Tibial nerve (tissue), 4 donors: Measurements from ENCODE around the gene MALRD1. TPM values are rescaled to one million over a fixed set of nuclear protein-coding genes. Genes with fewer than 3 reads are reported as not detected.

Source experiments
- DNase-seq, 2 donors: peaks; one replicate each; pipeline ENCODE4 v3.0.0-alpha.2; 2019; ENCODE audit warnings: low spot score in 2 of 2
- H3K27ac ChIP-seq, 4 donors: fragments of 200-600 bp; sonication (generic) in 3 of 4; one replicate each; pipeline ENCODE4 v1.5.1; 2017 to 2019; ENCODE audit warnings: mild to moderate bottlenecking in 1 of 4
- H3K27me3 ChIP-seq, 2 donors: fragments of 200-600 bp; sonication (generic) in 1 of 2; one replicate each; pipeline versions ENCODE4 v1.5.1 to v1.6.0; 2017 to 2019
- H3K36me3 ChIP-seq, 3 donors: fragments of 200-600 bp; sonication (generic); one replicate each; pipeline ENCODE4 v1.5.1; 2018 to 2019
- H3K4me1 ChIP-seq, 4 donors: fragments of 200-600 bp; sonication (generic) in 3 of 4; one replicate each; pipeline ENCODE4 v1.5.1; 2017 to 2019
- H3K4me3 ChIP-seq, 4 donors: fragments of 200-600 bp; sonication (generic) in 3 of 4; one replicate each; pipeline ENCODE4 v1.5.1; 2017 to 2019; ENCODE audit warnings: mild to moderate bottlenecking in 1 of 4, moderate library complexity in 1 of 4
- H3K9me3 ChIP-seq, 4 donors: fragments of 200-600 bp; sonication (generic) in 3 of 4; one replicate each; pipeline ENCODE4 v1.5.1; 2017 to 2019
- CTCF ChIP-seq, 5 experiments: fragments of 200-600 bp in 3 of 5; fragments of 450-650 bp in 2 of 5; sonication (generic) in 3 of 5; IDR thresholded peaks; one replicate each; pipeline ENCODE4 v1.5.1; 2016 to 2019; ENCODE audit warnings: antibody characterized with exemption in 5 of 5, mild to moderate bottlenecking in 3 of 5, moderate library complexity in 2 of 5
- EP300 ChIP-seq, 2 donors: sonication (generic); formaldehyde crosslinking; IDR thresholded peaks; one replicate each; pipeline ENCODE4 v1.6.1; 2017; ENCODE audit warnings: antibody characterized with exemption in 2 of 2, mild to moderate bottlenecking in 1 of 2
- POLR2A ChIP-seq, 2 donors: fragments of 450-650 bp; IDR thresholded peaks; one replicate each; pipeline ENCODE4 v1.6.1; 2017; ENCODE audit warnings: antibody characterized with exemption in 2 of 2, mild to moderate bottlenecking in 2 of 2, moderate library complexity in 2 of 2
- WGBS, 2 donors: methylation state at CpG; one replicate each; pipeline ENCODE4 v1.1.5; 2018; 5-methylcytosine and 5-hydroxymethylcytosine counted together
- total RNA-seq, 4 donors: library from RNA; depleted of rRNA; stranded (reverse); fragments of >200 nt; gene quantifications; one replicate each; pipeline ENCODE4 v1.1.0, GENCODE V29; 2016

Gene MALRD1
- total RNA-seq, 4 donors from 2014 or later, result 1.3 to 5.4 (median 3.6) TPM; not detected in 1

- no peaks in the 10 kb centered on the region for H3K36me3 ChIP-seq
- TF ChIP-seq POLR2A (IDR thresholded peaks at IDR 0.05), result no peak
- no peak for TF ChIP-seq EP300 (IDR thresholded peaks at IDR 0.05)
- TF ChIP-seq CTCF (IDR thresholded peaks at IDR 0.05), result no peak
- H3K27me3 ChIP-seq, result no peaks in the 10 kb centered on the region
- H3K4me1 ChIP-seq, result no peaks in the 10 kb centered on the region
- no peak overlapping the region for H3K27ac ChIP-seq
- H3K4me3 ChIP-seq, result no peak overlapping the region
- no peak for DNase-seq
- H3K9me3 ChIP-seq, result no peaks in the 10 kb centered on the region
- 25 to 36% methylated on average over 5 of the region's 5 CpGs for WGBS, 2 donors
Measured at GRCh38 chr10:19096501-19097073, 48.0 kb downstream of the MALRD1 start.

- no peak overlapping the region for H3K27ac ChIP-seq
- no peak for TF ChIP-seq CTCF (IDR thresholded peaks at IDR 0.05)
- no peak for TF ChIP-seq EP300 (IDR thresholded peaks at IDR 0.05)
- TF ChIP-seq POLR2A (IDR thresholded peaks at IDR 0.05), result no peak
- no peak for DNase-seq
- H3K36me3 ChIP-seq, result no peaks in the 10 kb centered on the region
- no peak overlapping the region for H3K4me3 ChIP-seq
- no peaks in the 10 kb centered on the region for H3K9me3 ChIP-seq
- WGBS, 2 donors, result 62 to 65% methylated on average over 3 of the region's 3 CpGs
- H3K27me3 ChIP-seq, result no peaks in the 10 kb centered on the region
- no peaks in the 10 kb centered on the region for H3K4me1 ChIP-seq
Measured at GRCh38 chr10:19097151-19097550, 48.5 kb downstream of the MALRD1 start.

GRCh38 chr10:19098803-19099202, 50.2 kb downstream of the MALRD1 start:
- H3K36me3 ChIP-seq, result no peaks in the 10 kb centered on the region
- H3K4me1 ChIP-seq, result no peaks in the 10 kb centered on the region
- TF ChIP-seq POLR2A (IDR thresholded peaks at IDR 0.05) (no peak), CTCF (IDR thresholded peaks at IDR 0.05) (no peak), EP300 (IDR thresholded peaks at IDR 0.05) (no peak)
- no peaks in the 10 kb centered on the region for H3K9me3 ChIP-seq
- WGBS, 2 donors, result 87 to 91% methylated on average over 7 of the region's 7 CpGs
- no peak for DNase-seq
- no peak overlapping the region for H3K4me3 ChIP-seq
- no peaks in the 10 kb centered on the region for H3K27me3 ChIP-seq
- no peak overlapping the region for H3K27ac ChIP-seq

GRCh38 chr10:19107406-19107805, 58.8 kb downstream of the MALRD1 start:
- no peak overlapping the region for H3K4me3 ChIP-seq
- H3K27me3 ChIP-seq, result no peaks in the 10 kb centered on the region
- H3K36me3 ChIP-seq, result no peaks in the 10 kb centered on the region
- TF ChIP-seq POLR2A (IDR thresholded peaks at IDR 0.05) (no peak), EP300 (IDR thresholded peaks at IDR 0.05) (no peak), CTCF (IDR thresholded peaks at IDR 0.05) (no peak)
- DNase-seq, result no peak
- H3K9me3 ChIP-seq, result peaks cover 0 to 19% (median 6%) of the 10 kb centered on the region in 4 donors
- WGBS, 2 donors, result 42 to 60% methylated on average over 1 of the region's 1 CpG
- H3K27ac ChIP-seq, result no peak overlapping the region
- no peaks in the 10 kb centered on the region for H3K4me1 ChIP-seq

- Histone ChIP-seq H3K9me3 (peaks cover 0 to 19% (median 6%) of the 10 kb centered on the region in 4 donors), H3K4me1 (no peaks in the 10 kb centered on the region), H3K27ac (no peak overlapping the region), H3K4me3 (no peak overlapping the region), H3K27me3 (no peaks in the 10 kb centered on the region), H3K36me3 (no peaks in the 10 kb centered on the region)
- WGBS, 2 donors, result 54 to 63% methylated on average over 1 of the region's 1 CpG
- DNase-seq, result no peak
- no peak for TF ChIP-seq EP300 (IDR thresholded peaks at IDR 0.05)
- no peak for TF ChIP-seq POLR2A (IDR thresholded peaks at IDR 0.05)
- no peak for TF ChIP-seq CTCF (IDR thresholded peaks at IDR 0.05)
Measured at GRCh38 chr10:19111501-19112267, 63.1 kb downstream of the MALRD1 start.
